Keratinocyte (primary cell): ENCODE results near the gene ZSWIM3. TPM values are rescaled to one million over a fixed set of nuclear protein-coding genes. Genes with fewer than 3 reads are reported as not detected.

Experiments
- DNase-seq: peaks from one replicate; pipeline ENCODE4 v3.0.0-alpha.2; 2011; ENCODE audit warnings: low read depth, missing footprints, low spot score
- FAIRE-seq: peaks from 2 replicates; lab custom pipeline; 2011; peaks lifted over from hg19 to GRCh38; lab: Jason Lieb, UNC
- H2AFZ ChIP-seq: 2 replicates; pipeline ENCODE4 v1.6.0; 2012; ENCODE audit warnings: low read length, control low read depth, inconsistent platforms; ENCODE audit not compliant: control insufficient read depth
- H3K27ac ChIP-seq: 2 replicates; pipeline ENCODE4 v1.5.1; 2011; ENCODE audit warnings: low read length; ENCODE audit not compliant: control insufficient read depth, insufficient read depth
- H3K27me3 ChIP-seq: 3 replicates; pipeline ENCODE4 v1.6.0; 2011; ENCODE audit warnings: low read length; ENCODE audit not compliant: control insufficient read depth, insufficient read depth; ENCODE audit errors: extremely low read depth
- H3K36me3 ChIP-seq, 2 experiments: 2 replicates in 1 of 2; 3 replicates in 1 of 2; pipeline ENCODE4 v1.5.1; 2011; ENCODE audit warnings: low read length in 2 of 2, mild to moderate bottlenecking in 1 of 2; ENCODE audit not compliant: control insufficient read depth in 2 of 2, insufficient read depth in 2 of 2; ENCODE audit errors: extremely low read depth in 1 of 2
- H3K4me1 ChIP-seq: 3 replicates; pipeline ENCODE4 v1.5.1; 2011; ENCODE audit warnings: low read length; ENCODE audit not compliant: control insufficient read depth, insufficient read depth; ENCODE audit errors: extremely low read depth
- H3K4me2 ChIP-seq: 3 replicates; pipeline ENCODE4 v1.6.0; 2011; ENCODE audit warnings: low read depth, low read length; ENCODE audit not compliant: control insufficient read depth, insufficient read depth; ENCODE audit errors: extremely low read depth
- H3K4me3 ChIP-seq, 3 experiments: fragments of 200-600 bp in 1 of 3; sonication (generic) in 1 of 3; 2 replicates in 2 of 3; 3 replicates in 1 of 3; pipeline ENCODE4 v1.5.1; 2011 to 2016; ENCODE audit warnings: low read length in 3 of 3, mild to moderate bottlenecking in 3 of 3, control low read depth in 2 of 3, inconsistent platforms in 1 of 3, low read depth in 1 of 3, mixed read lengths in 1 of 3, mixed run types in 1 of 3, moderate library complexity in 1 of 3; ENCODE audit not compliant: control insufficient read depth in 2 of 3, insufficient read depth in 2 of 3; ENCODE audit errors: extremely low read depth in 1 of 3
- H3K79me2 ChIP-seq: 2 replicates; pipeline ENCODE4 v1.6.0; 2012; ENCODE audit warnings: low read length; ENCODE audit not compliant: control insufficient read depth, insufficient read depth
- H3K9ac ChIP-seq: 3 replicates; pipeline ENCODE4 v1.6.0; 2011; ENCODE audit warnings: low read length; ENCODE audit not compliant: control insufficient read depth, insufficient read depth; ENCODE audit errors: extremely low read depth
- H3K9me1 ChIP-seq: 3 replicates; pipeline ENCODE4 v1.6.0; 2011; ENCODE audit warnings: low read length; ENCODE audit not compliant: control insufficient read depth, insufficient read depth; ENCODE audit errors: extremely low read depth
- H3K9me3 ChIP-seq: 2 replicates; pipeline ENCODE4 v1.5.1; 2012; ENCODE audit warnings: low read depth, low read length; ENCODE audit not compliant: control insufficient read depth
- H4K20me1 ChIP-seq: 3 replicates; pipeline ENCODE4 v1.6.0; 2011; ENCODE audit warnings: low read length; ENCODE audit not compliant: control insufficient read depth, insufficient read depth; ENCODE audit errors: extremely low read depth
- EZH2 ChIP-seq: IDR thresholded peaks from one replicate; pipeline ENCODE4 v1.6.1; 2012; ENCODE audit warnings: inconsistent platforms, mild to moderate bottlenecking, low read length, moderate library complexity
- dilution Hi-C: fragments of 300-500 bp; cut with MboI; formaldehyde crosslinking; loops from one replicate; pipeline ENCODE4 v1.7.0; 2020; ENCODE audit warnings: low sequenced_read_pairs; ENCODE audit not compliant: extremely low pct_ligation_motif_present
- polyA plus RNA-seq, 5 experiments: library from polyadenylated mRNA; depleted of rRNA in 3 of 5; stranded (reverse) in 3 of 5; stranded (forward) in 1 of 5; unstranded in 1 of 5; fragments of >200 nt; gene quantifications; 1 replicate in 1 of 5; 2 replicates in 3 of 5; 3 replicates in 1 of 5; pipeline versions ENCODE4 v1.2.1 to v1.2.3, GENCODE V29; 2011 to 2012; ENCODE audit warnings: missing spikeins in 2 of 5, low read depth in 1 of 5, low replicate concordance in 1 of 5
- TF ChIP-seq, protein P1 (sequence below), 3 experiments: IDR thresholded peaks in 1 of 3; conservative IDR thresholded peaks in 1 of 3; optimal IDR thresholded peaks in 1 of 3; 2 replicates in 2 of 3; 3 replicates in 1 of 3; pipeline versions ENCODE3 to v1.5.1; 2011; ENCODE audit warnings: low read length in 3 of 3, mild to moderate bottlenecking in 3 of 3, moderate library complexity in 2 of 3, control low read depth in 1 of 3, inconsistent platforms in 1 of 3; ENCODE audit not compliant: insufficient read depth in 2 of 3; ENCODE audit errors: extremely low read depth in 1 of 3

The ZSWIM3 gene
- polyA plus RNA-seq, 1 donor (not counting 4 experiments of a cell fraction or from before 2014, with no cell fraction given): 2.0 TPM

DNA sequence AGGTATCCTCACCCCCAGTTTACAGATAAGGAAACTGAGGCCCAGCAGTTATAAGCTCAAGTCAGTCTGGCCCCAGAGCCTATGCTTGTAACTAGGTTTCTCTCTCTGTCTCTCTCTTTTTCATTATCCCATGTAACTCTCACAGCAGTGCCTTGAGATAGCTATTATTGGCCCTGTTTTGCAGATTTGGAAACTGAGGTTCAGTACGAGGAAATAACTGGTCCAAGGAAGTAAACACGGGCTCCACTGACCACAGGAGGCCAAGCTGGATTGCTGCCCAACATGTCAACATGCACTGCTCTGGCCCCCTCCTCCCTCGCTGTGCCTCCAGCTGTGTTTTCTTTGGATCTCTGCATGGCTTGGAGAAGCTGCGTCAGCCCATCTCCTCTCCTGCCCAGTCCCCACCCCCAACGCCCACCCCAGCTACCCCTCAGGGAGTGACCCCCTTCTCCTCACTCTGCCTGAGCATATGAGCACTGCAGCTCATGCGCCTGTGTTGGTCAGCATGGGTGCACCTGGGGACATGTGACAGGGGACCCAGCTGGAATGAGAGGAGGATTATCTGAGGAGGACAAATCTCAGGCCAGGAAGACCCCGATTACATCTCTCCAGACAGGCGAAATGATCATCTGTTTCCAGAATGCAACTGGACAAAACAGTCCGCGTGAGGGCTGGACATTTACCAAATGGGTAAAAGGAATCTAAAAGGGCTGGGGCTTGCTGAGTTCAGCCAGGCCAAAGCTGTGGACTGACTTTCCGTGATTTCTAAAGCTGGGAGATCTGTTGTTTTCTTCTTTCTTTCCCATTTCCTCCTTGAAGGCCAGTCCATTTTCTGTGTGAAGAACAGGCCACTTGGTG, 62.4 kb downstream of the ZSWIM3 start:
- no peaks in the 10 kb centered on the region for H3K9me3 ChIP-seq
- H4K20me1 ChIP-seq: no peaks in the 10 kb centered on the region
- no peak overlapping the region for H2AFZ ChIP-seq
- H3K4me1 ChIP-seq: no peaks in the 10 kb centered on the region
- dilution Hi-C loops: no loop called here
- no peaks in the 10 kb centered on the region for H3K79me2 ChIP-seq
- no peak overlapping the region for H3K4me3 ChIP-seq
- no peaks in the 10 kb centered on the region for H3K36me3 ChIP-seq
- no peak for TF ChIP-seq EZH2
- TF ChIP-seq, protein P1, sequence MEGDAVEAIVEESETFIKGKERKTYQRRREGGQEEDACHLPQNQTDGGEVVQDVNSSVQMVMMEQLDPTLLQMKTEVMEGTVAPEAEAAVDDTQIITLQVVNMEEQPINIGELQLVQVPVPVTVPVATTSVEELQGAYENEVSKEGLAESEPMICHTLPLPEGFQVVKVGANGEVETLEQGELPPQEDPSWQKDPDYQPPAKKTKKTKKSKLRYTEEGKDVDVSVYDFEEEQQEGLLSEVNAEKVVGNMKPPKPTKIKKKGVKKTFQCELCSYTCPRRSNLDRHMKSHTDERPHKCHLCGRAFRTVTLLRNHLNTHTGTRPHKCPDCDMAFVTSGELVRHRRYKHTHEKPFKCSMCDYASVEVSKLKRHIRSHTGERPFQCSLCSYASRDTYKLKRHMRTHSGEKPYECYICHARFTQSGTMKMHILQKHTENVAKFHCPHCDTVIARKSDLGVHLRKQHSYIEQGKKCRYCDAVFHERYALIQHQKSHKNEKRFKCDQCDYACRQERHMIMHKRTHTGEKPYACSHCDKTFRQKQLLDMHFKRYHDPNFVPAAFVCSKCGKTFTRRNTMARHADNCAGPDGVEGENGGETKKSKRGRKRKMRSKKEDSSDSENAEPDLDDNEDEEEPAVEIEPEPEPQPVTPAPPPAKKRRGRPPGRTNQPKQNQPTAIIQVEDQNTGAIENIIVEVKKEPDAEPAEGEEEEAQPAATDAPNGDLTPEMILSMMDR (optimal IDR thresholded peaks at IDR 0.05 in 1 of 3, IDR thresholded peaks at IDR 0.05 in 1 of 3, conservative IDR thresholded peaks at IDR 0.05 in 1 of 3; ENCODE audit: extremely low read depth in 1 of 3, insufficient read depth in 2 of 3, low read length in 3 of 3): no peak
- H3K27ac ChIP-seq: no peak overlapping the region
- no peak overlapping the region for H3K4me2 ChIP-seq
- no peaks in the 10 kb centered on the region for H3K27me3 ChIP-seq
- DNase-seq: no peak
- no peak overlapping the region for H3K9ac ChIP-seq
- FAIRE-seq: no peak
- H3K9me1 ChIP-seq: no peaks in the 10 kb centered on the region

DNA sequence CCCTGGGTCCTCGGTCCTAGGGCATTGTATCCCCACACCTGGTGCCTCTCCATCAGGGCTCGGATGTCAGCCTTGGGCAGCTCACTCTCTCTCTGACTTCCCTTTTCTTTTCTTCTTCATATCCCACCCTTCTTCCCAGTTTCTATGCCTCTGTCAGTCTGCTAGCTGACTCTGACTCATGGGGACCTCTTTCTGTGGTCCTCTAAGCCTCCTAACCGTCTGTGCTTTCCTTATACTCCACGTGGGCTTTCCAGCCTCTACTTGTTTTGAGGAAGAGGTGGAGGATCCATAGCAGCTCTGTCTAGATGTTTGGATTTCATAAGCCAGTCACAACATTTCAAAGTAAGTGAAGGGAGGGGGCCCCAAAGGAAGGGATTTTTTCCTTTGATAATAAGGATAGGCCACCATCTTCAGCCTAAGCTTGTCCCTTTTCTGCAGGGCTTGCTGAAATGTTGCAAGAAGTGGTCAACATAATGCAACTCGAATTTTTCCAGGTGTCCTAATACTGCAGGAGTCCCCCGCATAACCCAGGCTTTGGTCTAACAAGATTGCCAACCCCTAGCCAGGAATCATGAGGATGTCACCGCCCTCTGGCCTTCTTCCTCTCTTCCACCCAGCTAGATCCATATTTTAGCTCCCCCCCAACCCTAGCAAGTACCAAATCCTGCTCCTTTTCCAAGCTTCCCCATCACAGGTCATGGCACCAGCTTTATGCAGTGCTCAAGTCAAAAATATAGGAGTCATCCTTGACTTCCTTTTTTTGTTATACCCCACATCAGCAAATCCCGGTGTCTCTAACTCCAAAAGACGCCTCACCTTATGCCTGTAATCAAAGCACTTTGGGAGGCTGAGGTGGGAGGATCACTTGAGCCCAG, 63.3 kb downstream of the ZSWIM3 start:
- Histone ChIP-seq H3K9me3 (no peaks in the 10 kb centered on the region), H2AFZ (no peak overlapping the region), H3K27me3 (peaks cover 2% of the 10 kb centered on the region), H3K79me2 (no peaks in the 10 kb centered on the region), H3K4me3 (no peak overlapping the region), H3K4me2 (no peak overlapping the region), H4K20me1 (no peaks in the 10 kb centered on the region), H3K9me1 (no peaks in the 10 kb centered on the region), H3K9ac (no peak overlapping the region), H3K27ac (no peak overlapping the region), H3K4me1 (no peaks in the 10 kb centered on the region), H3K36me3 (no peaks in the 10 kb centered on the region)
- DNase-seq (no peak), FAIRE-seq (no peak)
- dilution Hi-C loops: no loop called here
- TF ChIP-seq, protein P1 (optimal IDR thresholded peaks at IDR 0.05 in 1 of 3, IDR thresholded peaks at IDR 0.05 in 1 of 3, conservative IDR thresholded peaks at IDR 0.05 in 1 of 3; ENCODE audit: extremely low read depth in 1 of 3, insufficient read depth in 2 of 3, low read length in 3 of 3): no peak
- TF ChIP-seq EZH2: no peak
